ENCODE results near the gene DZIP1.

DZIP1 gene

DNA sequence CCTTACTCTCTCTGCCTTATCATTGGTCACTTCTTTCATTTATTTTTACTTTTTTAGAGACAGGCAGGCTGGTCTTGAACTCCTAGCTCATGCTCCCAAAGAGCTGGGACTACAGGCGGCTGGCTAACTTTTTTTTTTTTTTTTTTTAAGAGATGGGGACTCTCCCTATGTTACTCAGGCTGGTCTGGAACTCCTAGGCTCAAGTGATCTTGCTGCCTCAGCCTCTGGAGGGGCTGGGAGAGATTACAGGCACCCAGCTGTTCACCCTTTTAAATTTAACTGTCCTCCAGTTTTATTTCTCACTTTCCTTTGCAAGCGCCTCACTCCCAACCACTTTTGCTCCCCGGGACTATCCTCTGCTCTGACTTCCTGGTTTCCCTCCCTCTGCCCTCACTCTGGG is 97.6 kb downstream of the DZIP1 start:
- no peaks in the 10 kb centered on the region for H3K9me2 ChIP-seq (ENCODE audit: low read depth, low read length)

DNA sequence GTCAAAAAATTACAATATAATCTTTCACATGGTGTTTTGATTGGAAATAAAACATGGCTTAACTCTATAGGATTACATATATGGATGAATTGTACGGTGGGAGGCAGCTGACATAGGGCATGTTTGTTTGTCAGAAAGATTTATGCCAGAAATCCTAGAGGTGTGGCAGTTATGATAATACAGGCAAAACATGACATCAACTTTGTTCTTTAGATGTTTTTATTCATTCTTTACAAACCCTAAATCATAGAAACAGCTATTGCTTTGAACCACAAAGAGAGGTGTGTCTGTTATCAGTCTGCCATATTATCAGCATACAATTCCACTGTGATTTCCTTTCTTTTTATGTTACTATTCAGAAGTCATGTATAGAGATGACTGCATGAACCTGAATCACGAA is 100.2 kb downstream of the DZIP1 start:
- Histone ChIP-seq H3K9ac (ENCODE audit: low read length) (no peak overlapping the region), H3K4me3 (ENCODE audit: low read depth, low read length, poor library complexity, severe bottlenecking) (no peak overlapping the region), H3K27ac (ENCODE audit: low read depth, low read length, poor library complexity, severe bottlenecking) (no peak overlapping the region), H3F3A (ENCODE audit: insufficient read depth, low read length) (no peaks in the 10 kb centered on the region), H3K27me3 (ENCODE audit: insufficient read depth, low read length) (no peaks in the 10 kb centered on the region), H2AFZ (ENCODE audit: low read length) (no peak overlapping the region), H3K9me3 (ENCODE audit: low read length) (no peaks in the 10 kb centered on the region), H3K9me2 (ENCODE audit: low read depth, low read length) (no peaks in the 10 kb centered on the region), H3K4me2 (ENCODE audit: low read length) (no peak overlapping the region), H4K20me1 (ENCODE audit: insufficient read depth, low read length) (no peaks in the 10 kb centered on the region), H3K36me3 (ENCODE audit: insufficient read depth, low read length) (no peaks in the 10 kb centered on the region), H3K79me2 (ENCODE audit: insufficient read depth, low read length) (no peaks in the 10 kb centered on the region), H3K4me1 (ENCODE audit: insufficient read depth, low read length, severe bottlenecking) (no peaks in the 10 kb centered on the region)
- TF ChIP-seq, protein P1, sequence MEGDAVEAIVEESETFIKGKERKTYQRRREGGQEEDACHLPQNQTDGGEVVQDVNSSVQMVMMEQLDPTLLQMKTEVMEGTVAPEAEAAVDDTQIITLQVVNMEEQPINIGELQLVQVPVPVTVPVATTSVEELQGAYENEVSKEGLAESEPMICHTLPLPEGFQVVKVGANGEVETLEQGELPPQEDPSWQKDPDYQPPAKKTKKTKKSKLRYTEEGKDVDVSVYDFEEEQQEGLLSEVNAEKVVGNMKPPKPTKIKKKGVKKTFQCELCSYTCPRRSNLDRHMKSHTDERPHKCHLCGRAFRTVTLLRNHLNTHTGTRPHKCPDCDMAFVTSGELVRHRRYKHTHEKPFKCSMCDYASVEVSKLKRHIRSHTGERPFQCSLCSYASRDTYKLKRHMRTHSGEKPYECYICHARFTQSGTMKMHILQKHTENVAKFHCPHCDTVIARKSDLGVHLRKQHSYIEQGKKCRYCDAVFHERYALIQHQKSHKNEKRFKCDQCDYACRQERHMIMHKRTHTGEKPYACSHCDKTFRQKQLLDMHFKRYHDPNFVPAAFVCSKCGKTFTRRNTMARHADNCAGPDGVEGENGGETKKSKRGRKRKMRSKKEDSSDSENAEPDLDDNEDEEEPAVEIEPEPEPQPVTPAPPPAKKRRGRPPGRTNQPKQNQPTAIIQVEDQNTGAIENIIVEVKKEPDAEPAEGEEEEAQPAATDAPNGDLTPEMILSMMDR (IDR thresholded peaks at IDR 0.05; ENCODE audit: low read length) = no peak
- no peak for TF ChIP-seq EZH2 (IDR thresholded peaks at IDR 0.05; ENCODE audit: borderline replicate concordance, low read length)

More for the DNA sequence above, 97.6 kb downstream of the DZIP1 start:
- H3K4me2 ChIP-seq (ENCODE audit: low read length) = no peak overlapping the region
- H3K4me1 ChIP-seq (ENCODE audit: insufficient read depth, low read length, severe bottlenecking) = no peaks in the 10 kb centered on the region
- no peak overlapping the region for H3K27ac ChIP-seq (ENCODE audit: low read depth, low read length, poor library complexity, severe bottlenecking)
- H3K9me3 ChIP-seq (ENCODE audit: low read length) = no peaks in the 10 kb centered on the region
- H3K36me3 ChIP-seq (ENCODE audit: insufficient read depth, low read length) = no peaks in the 10 kb centered on the region
- no peaks in the 10 kb centered on the region for H3K79me2 ChIP-seq (ENCODE audit: insufficient read depth, low read length)
- no peak overlapping the region for H3K4me3 ChIP-seq (ENCODE audit: low read depth, low read length, poor library complexity, severe bottlenecking)
- H3K27me3 ChIP-seq (ENCODE audit: insufficient read depth, low read length) = no peaks in the 10 kb centered on the region
- TF ChIP-seq, protein P1 (IDR thresholded peaks at IDR 0.05; ENCODE audit: low read length) = no peak
- no peak overlapping the region for H2AFZ ChIP-seq (ENCODE audit: low read length)
- no peak overlapping the region for H3K9ac ChIP-seq (ENCODE audit: low read length)
- no peaks in the 10 kb centered on the region for H4K20me1 ChIP-seq (ENCODE audit: insufficient read depth, low read length)
- H3F3A ChIP-seq (ENCODE audit: insufficient read depth, low read length) = no peaks in the 10 kb centered on the region

DNA sequence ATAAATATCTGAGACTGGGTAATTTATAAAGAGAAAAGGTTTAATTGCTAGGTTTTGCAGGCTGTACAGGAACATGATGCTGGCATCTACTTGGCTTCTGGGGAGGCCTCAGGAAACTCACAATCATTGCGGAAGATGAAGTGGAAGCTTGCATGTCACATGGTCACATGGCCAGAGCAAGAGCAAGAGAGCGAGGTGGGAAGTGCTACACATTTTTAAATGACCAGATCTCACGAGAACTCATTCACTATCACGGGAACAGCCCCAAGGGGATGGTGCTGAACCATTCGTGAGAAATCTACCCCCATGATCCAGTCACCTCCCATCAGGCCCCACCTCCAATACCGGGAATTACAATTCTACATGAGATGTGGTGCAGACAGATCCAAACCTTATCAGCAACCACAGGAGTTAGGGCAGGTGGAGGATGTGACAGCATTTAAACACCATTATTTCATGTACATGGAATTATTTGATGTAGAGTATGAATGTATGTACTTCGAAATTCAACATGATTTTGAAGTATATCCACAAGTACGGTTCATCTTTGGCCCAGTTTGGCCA is 102.5 kb downstream of the DZIP1 start:
- no peaks in the 10 kb centered on the region for H3K36me3 ChIP-seq (ENCODE audit: insufficient read depth, low read length)

DNA sequence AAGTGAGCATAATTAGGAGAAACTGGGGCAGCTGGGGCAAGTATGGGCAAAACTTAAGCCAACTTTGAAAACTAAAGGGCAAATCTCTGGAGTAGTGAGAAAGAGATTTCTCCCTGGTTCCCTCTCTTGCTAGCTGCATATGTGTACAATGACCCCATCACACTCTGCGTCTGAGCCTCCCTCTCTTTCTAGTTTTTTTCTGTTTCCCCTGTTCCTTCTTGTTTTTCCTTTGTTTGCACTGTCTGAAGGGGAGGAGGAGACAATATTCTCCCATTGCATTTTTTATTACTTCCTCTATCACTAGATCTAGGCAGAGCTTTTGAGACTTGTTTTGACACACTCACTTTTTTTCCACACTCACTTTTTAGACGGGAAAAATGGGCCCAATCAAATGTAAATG is 103.2 kb downstream of the DZIP1 start:
- H3K9me3 ChIP-seq (ENCODE audit: low read length) = no peaks in the 10 kb centered on the region
- H2AFZ ChIP-seq (ENCODE audit: low read length) = no peak overlapping the region
- no peaks in the 10 kb centered on the region for H3K36me3 ChIP-seq (ENCODE audit: insufficient read depth, low read length)
- no peaks in the 10 kb centered on the region for H3F3A ChIP-seq (ENCODE audit: insufficient read depth, low read length)
- H3K79me2 ChIP-seq (ENCODE audit: insufficient read depth, low read length) = no peaks in the 10 kb centered on the region
- no peak overlapping the region for H3K27ac ChIP-seq (ENCODE audit: low read depth, low read length, poor library complexity, severe bottlenecking)
- H3K9ac ChIP-seq (ENCODE audit: low read length) = no peak overlapping the region
- H3K9me2 ChIP-seq (ENCODE audit: low read depth, low read length) = no peaks in the 10 kb centered on the region
- H3K27me3 ChIP-seq (ENCODE audit: insufficient read depth, low read length) = no peaks in the 10 kb centered on the region
- no peak overlapping the region for H3K4me3 ChIP-seq (ENCODE audit: low read depth, low read length, poor library complexity, severe bottlenecking)
- H3K4me2 ChIP-seq (ENCODE audit: low read length) = no peak overlapping the region
- no peaks in the 10 kb centered on the region for H3K4me1 ChIP-seq (ENCODE audit: insufficient read depth, low read length, severe bottlenecking)
- TF ChIP-seq, protein P1 (IDR thresholded peaks at IDR 0.05; ENCODE audit: low read length) = no peak
- no peak for TF ChIP-seq EZH2 (IDR thresholded peaks at IDR 0.05; ENCODE audit: borderline replicate concordance, low read length)
- H4K20me1 ChIP-seq (ENCODE audit: insufficient read depth, low read length) = no peaks in the 10 kb centered on the region

More for the DNA sequence above, 102.5 kb downstream of the DZIP1 start:
- Histone ChIP-seq H2AFZ (ENCODE audit: low read length) (no peak overlapping the region), H3K4me2 (ENCODE audit: low read length) (no peak overlapping the region), H4K20me1 (ENCODE audit: insufficient read depth, low read length) (no peaks in the 10 kb centered on the region), H3K4me1 (ENCODE audit: insufficient read depth, low read length, severe bottlenecking) (no peaks in the 10 kb centered on the region), H3K4me3 (ENCODE audit: low read depth, low read length, poor library complexity, severe bottlenecking) (no peak overlapping the region), H3K79me2 (ENCODE audit: insufficient read depth, low read length) (no peaks in the 10 kb centered on the region), H3K27ac (ENCODE audit: low read depth, low read length, poor library complexity, severe bottlenecking) (no peak overlapping the region), H3K27me3 (ENCODE audit: insufficient read depth, low read length) (no peaks in the 10 kb centered on the region), H3K9ac (ENCODE audit: low read length) (no peak overlapping the region), H3K9me2 (ENCODE audit: low read depth, low read length) (no peaks in the 10 kb centered on the region), H3K9me3 (ENCODE audit: low read length) (no peaks in the 10 kb centered on the region), H3F3A (ENCODE audit: insufficient read depth, low read length) (no peaks in the 10 kb centered on the region)
- no peak for TF ChIP-seq EZH2 (IDR thresholded peaks at IDR 0.05; ENCODE audit: borderline replicate concordance, low read length)
